Retinal pigment epithelial cell (primary cell): ENCODE results near the gene PPP6R1.
A peak's percentile ranks its signal among the peaks of the same experiment; 100 is the strongest.
"Not testable (repeated sequence)": the region's sequence is repeated elsewhere in the genome, so short reads cannot be mapped to it uniquely, and the experiment has no call there.

ENCODE experiments used
- DNase-seq: peaks from one replicate; pipeline ENCODE4 v3.0.0-alpha.2; 2010; ENCODE audit warnings: low read depth
- H3K4me3 ChIP-seq: 2 replicates; pipeline ENCODE4 v1.5.1; 2011; ENCODE audit warnings: mild to moderate bottlenecking, low read length, control low read depth, moderate library complexity
- CTCF ChIP-seq: conservative IDR thresholded peaks from 2 replicates; pipeline ENCODE4 v1.5.1; 2011; ENCODE audit warnings: low read depth, low read length, control low read depth, inconsistent platforms

PPP6R1 gene

GRCh38 chr19:55208880-55209692 lies 49.7 kb downstream of the PPP6R1 start, which contains the start of gene PTPRH:
TSS of gene PTPRH (minus strand) at chr19:55209501. CDS start at chr19:55209433, 68 bp downstream.
- no peak within 1 kb of the TSS for H3K4me3 ChIP-seq
- DNase-seq, result no peak
- TF ChIP-seq CTCF, result no peak

- TF ChIP-seq CTCF, result no peak
- peak; percentile 89 for DNase-seq
- peak overlapping the region; percentile 44 for H3K4me3 ChIP-seq
Measured at GRCh38 chr19:55206664-55207500, 51.9 kb downstream of the PPP6R1 start.

GRCh38 chr19:55202199-55202598 lies 56.6 kb downstream of the PPP6R1 start:
- DNase-seq, H3K4me3 ChIP-seq: not testable (repeated sequence)
- peak; percentile 28 for TF ChIP-seq CTCF

- TF ChIP-seq CTCF, result no peak
- no peak for DNase-seq
- no peak overlapping the region for H3K4me3 ChIP-seq
Measured at GRCh38 chr19:55199620-55200204, 59.1 kb downstream of the PPP6R1 start.

GRCh38 chr19:55198651-55199050 lies 60.2 kb downstream of the PPP6R1 start:
- TF ChIP-seq CTCF, result no peak
- no peak overlapping the region for H3K4me3 ChIP-seq
- DNase-seq, result no peak

- DNase-seq, result no peak
- TF ChIP-seq CTCF, result no peak
- no peak overlapping the region for H3K4me3 ChIP-seq
Measured at GRCh38 chr19:55197528-55197927, 61.3 kb downstream of the PPP6R1 start.
